Karpas-422 (cell line): ENCODE measurements around the gene STK32C. TPM values are rescaled to one million over a fixed set of nuclear protein-coding genes. Genes with fewer than 3 reads are reported as not detected.
A peak's percentile ranks its signal among the peaks of the same experiment; 100 is the strongest.
"Not testable (repeated sequence)": the region's sequence is repeated elsewhere in the genome, so short reads cannot be mapped to it uniquely, and the experiment has no call there.

ENCODE experiments used
- DNase-seq: peaks from one replicate; pipeline ENCODE4 v3.0.0-alpha.2; 2015
- H2AFZ ChIP-seq: fragments of 200-600 bp; sonication (generic); 2 replicates; pipeline ENCODE4 v1.6.1; 2014; ENCODE audit warnings: antibody characterized with exemption, low read length, mixed read lengths
- H3K27ac ChIP-seq: fragments of 200-600 bp; sonication (generic); 2 replicates; pipeline ENCODE4 v1.5.1; 2014; ENCODE audit warnings: mild to moderate bottlenecking, low read length, moderate library complexity
- H3K27me3 ChIP-seq: fragments of 200-600 bp; sonication (generic); 2 replicates; pipeline ENCODE4 v1.6.1; 2014; ENCODE audit warnings: low read length, mixed read lengths
- H3K36me3 ChIP-seq: fragments of 200-600 bp; sonication (generic); 2 replicates; pipeline ENCODE4 v1.6.1; 2014; ENCODE audit warnings: low read length, mixed read lengths; ENCODE audit not compliant: insufficient read depth
- H3K4me1 ChIP-seq: fragments of 200-600 bp; sonication (generic); 2 replicates; pipeline ENCODE4 v1.6.1; 2014; ENCODE audit warnings: mild to moderate bottlenecking, low read length, mixed read lengths
- H3K4me2 ChIP-seq: fragments of 200-600 bp; sonication (generic); 2 replicates; pipeline ENCODE4 v1.6.1; 2014; ENCODE audit warnings: low read length, low read depth, mild to moderate bottlenecking; ENCODE audit not compliant: poor library complexity, severe bottlenecking
- H3K4me3 ChIP-seq: fragments of 200-600 bp; sonication (generic); 2 replicates; pipeline ENCODE4 v1.5.1; 2014; ENCODE audit warnings: mild to moderate bottlenecking, antibody characterized with exemption, low read length, mixed read lengths
- H3K79me2 ChIP-seq: fragments of 200-600 bp; sonication (generic); 2 replicates; pipeline ENCODE4 v1.6.1; 2014; ENCODE audit warnings: mild to moderate bottlenecking, low read length, mixed read lengths
- H3K9ac ChIP-seq: fragments of 200-600 bp; sonication (generic); 2 replicates; pipeline ENCODE4 v1.6.0; 2014; ENCODE audit warnings: low read length
- H3K9me2 ChIP-seq: fragments of 200-600 bp; sonication (generic), shearing (Covaris generic); replicated peaks from 2 replicates; pipeline ENCODE4 v1.6.0; 2014; ENCODE audit warnings: mild to moderate bottlenecking, low read length, moderate library complexity; ENCODE audit not compliant: insufficient read depth
- H3K9me3 ChIP-seq: fragments of 300-700, 200-600 bp; sonication (generic); 2 replicates; pipeline ENCODE4 v1.6.1; 2014; ENCODE audit warnings: low read length, mixed read lengths
- H4K20me1 ChIP-seq: fragments of 200-600 bp; sonication (generic); 2 replicates; pipeline ENCODE4 v1.6.1; 2014; ENCODE audit warnings: mild to moderate bottlenecking, antibody characterized with exemption, low read length, low read depth; ENCODE audit not compliant: insufficient read depth
- total RNA-seq: library from RNA; depleted of rRNA; stranded (reverse); fragments of >200 nt; shearing (Covaris generic); gene quantifications from 2 replicates; pipeline ENCODE4 v1.2.3, GENCODE V29; 2014; ENCODE audit warnings: low replicate concordance; rRNA removed

Gene STK32C
- total RNA-seq: 8.4 and 20.7 TPM in 2 replicates

DNA sequence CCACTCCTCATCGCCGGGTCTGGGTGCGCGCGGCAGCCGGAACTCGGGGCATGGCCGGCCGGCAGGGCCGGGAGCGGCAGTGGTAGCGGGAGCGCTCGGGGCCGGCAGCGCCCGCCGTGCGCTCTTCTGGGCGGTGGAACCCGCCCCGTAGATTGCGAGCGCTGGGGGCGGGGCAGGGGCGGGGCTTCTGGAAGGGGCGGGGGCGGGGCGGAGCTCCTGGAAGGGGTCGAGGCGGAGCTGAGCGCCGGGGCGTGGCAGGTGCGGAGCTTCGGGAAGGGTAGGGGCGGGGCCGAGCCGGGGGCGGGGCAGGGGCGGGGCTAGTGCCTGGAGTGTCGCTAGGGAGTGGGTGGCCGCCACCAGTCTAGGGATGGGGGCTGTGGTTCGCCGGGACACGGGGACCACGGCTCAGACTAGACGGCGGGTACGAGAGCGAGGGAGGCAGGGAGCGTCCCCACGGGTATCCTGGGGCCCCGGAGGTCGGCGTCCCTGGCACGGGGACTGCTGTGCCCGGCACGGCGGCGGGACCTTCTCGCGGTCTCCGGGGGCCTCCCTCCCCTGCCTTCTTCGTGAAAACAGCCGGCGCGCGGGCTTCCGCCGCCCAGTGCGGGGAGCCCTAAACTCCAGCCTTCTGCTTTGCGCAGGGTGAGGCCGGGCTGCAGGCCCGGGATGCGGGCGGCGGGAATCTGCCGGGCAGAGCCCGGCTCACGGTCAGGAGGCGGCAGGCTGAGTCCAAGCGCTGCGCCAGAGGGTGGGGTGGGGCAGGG is at the start of gene STK32C:
Gene STK32C (minus strand): TSS at position 128 of the 764 bp plus-strand sequence. CDS start 117 bp downstream, at position 11.
- Histone ChIP-seq H3K27me3 (no peaks in the 10 kb centered on the region), H3K9ac (no peak within 1 kb of the TSS), H2AFZ (no peak within 1 kb of the TSS), H3K9me2 (no peaks in the 10 kb centered on the region), H3K79me2 (no peaks in the 10 kb centered on the region), H3K4me2 (no peak within 1 kb of the TSS), H4K20me1 (no peaks in the 10 kb centered on the region), H3K4me3 (no peak within 1 kb of the TSS), H3K36me3 (no peaks in the 10 kb centered on the region), H3K4me1 (no peaks in the 10 kb centered on the region), H3K27ac (no peak within 1 kb of the TSS), H3K9me3 (no peaks in the 10 kb centered on the region)
- DNase-seq: no peak

DNA sequence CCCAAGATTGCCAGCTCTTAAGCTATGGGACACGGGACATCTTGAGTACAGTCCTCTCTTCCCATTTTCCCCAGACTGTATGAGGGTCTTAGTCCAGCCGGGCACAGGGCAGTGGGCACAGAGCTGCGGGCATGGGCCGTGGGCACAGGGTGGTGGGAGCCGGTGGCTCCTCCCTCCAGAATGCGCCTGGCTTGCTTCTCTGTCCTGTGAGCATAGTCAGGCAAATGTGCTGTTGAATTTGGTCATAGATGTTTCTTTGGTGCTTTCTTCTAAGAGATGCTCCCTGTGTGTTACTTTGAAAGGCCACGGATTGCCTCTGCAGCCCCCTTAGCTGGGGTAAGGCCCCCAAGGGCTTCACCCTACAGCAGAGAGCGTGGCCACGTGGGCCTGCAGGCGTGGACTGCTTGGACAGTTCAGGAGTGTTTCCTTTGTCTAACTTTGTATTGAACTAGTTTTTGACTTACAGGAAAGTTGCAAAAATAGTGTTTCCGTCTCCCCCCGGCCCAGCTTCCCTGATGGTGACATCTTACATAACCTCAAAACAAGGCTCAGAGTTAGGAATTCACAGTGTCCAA is 49.0 kb upstream of the STK32C start:
- Histone ChIP-seq H3K9ac (no peak overlapping the region), H3K9me3 (no peaks in the 10 kb centered on the region), H3K4me1 (no peaks in the 10 kb centered on the region), H3K27ac (no peak overlapping the region), H3K27me3 (no peaks in the 10 kb centered on the region), H3K4me3 (no peak overlapping the region), H4K20me1 (no peaks in the 10 kb centered on the region), H2AFZ (no peak overlapping the region), H3K36me3 (no peaks in the 10 kb centered on the region), H3K79me2 (no peaks in the 10 kb centered on the region), H3K4me2 (no peak overlapping the region), H3K9me2 (no peaks in the 10 kb centered on the region)
- DNase-seq: no peak

GRCh38 chr10:132355754-132356153 is 48.0 kb upstream of the STK32C start:
- H3K79me2 ChIP-seq: no peaks in the 10 kb centered on the region
- no peak overlapping the region for H2AFZ ChIP-seq
- no peaks in the 10 kb centered on the region for H3K9me2 ChIP-seq
- H3K27me3 ChIP-seq: no peaks in the 10 kb centered on the region
- no peak for DNase-seq
- H4K20me1 ChIP-seq: no peaks in the 10 kb centered on the region
- H3K4me1 ChIP-seq: no peaks in the 10 kb centered on the region
- H3K27ac ChIP-seq: no peak overlapping the region
- no peaks in the 10 kb centered on the region for H3K9me3 ChIP-seq
- H3K9ac ChIP-seq: no peak overlapping the region
- no peaks in the 10 kb centered on the region for H3K36me3 ChIP-seq
- no peak overlapping the region for H3K4me3 ChIP-seq
- H3K4me2 ChIP-seq: no peak overlapping the region

DNA sequence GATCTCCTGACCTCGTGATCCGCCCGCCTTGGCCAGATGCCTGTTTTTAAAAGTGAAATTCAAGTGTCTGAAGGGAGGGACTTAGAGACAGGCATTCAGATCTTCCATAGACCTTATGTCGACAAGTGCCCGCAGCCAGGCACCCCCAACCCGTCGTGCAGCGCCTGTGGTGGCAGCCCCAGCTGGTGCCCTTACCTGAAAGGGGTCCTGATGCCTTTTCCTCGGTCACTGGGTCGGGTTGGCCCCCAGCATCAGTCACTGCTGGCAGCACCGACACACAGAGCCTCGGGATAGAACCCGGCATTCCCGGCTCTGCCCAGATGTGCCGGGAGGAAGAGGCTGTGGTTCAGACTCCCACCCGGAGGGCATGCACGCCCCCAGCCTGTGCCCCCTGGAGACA is 47.5 kb upstream of the STK32C start:
- Histone ChIP-seq H3K4me1 (no peaks in the 10 kb centered on the region), H3K27ac (no peak overlapping the region), H2AFZ (no peak overlapping the region), H3K9me2 (no peaks in the 10 kb centered on the region), H3K9me3 (no peaks in the 10 kb centered on the region), H3K27me3 (no peaks in the 10 kb centered on the region), H3K4me3 (no peak overlapping the region), H3K36me3 (no peaks in the 10 kb centered on the region), H4K20me1 (no peaks in the 10 kb centered on the region), H3K9ac (no peak overlapping the region), H3K4me2 (no peak overlapping the region), H3K79me2 (no peaks in the 10 kb centered on the region)
- no peak for DNase-seq

GRCh38 chr10:132354356-132355094 is 46.8 kb upstream of the STK32C start:
- Histone ChIP-seq H3K79me2 (no peaks in the 10 kb centered on the region), H4K20me1 (no peaks in the 10 kb centered on the region), H3K4me1 (no peaks in the 10 kb centered on the region), H3K9me3 (no peaks in the 10 kb centered on the region), H3K9me2 (no peaks in the 10 kb centered on the region), H3K27ac (no peak overlapping the region), H3K27me3 (no peaks in the 10 kb centered on the region), H3K4me3 (no peak overlapping the region), H3K36me3 (no peaks in the 10 kb centered on the region), H3K9ac (no peak overlapping the region), H2AFZ (no peak overlapping the region), H3K4me2 (no peak overlapping the region)
- no peak for DNase-seq

- Histone ChIP-seq H3K4me1 (no peaks in the 10 kb centered on the region), H2AFZ (no peak overlapping the region), H3K4me3 (no peak overlapping the region), H3K27me3 (no peaks in the 10 kb centered on the region), H3K27ac (no peak overlapping the region), H3K9ac (no peak overlapping the region), H3K36me3 (no peaks in the 10 kb centered on the region), H4K20me1 (no peaks in the 10 kb centered on the region), H3K4me2 (no peak overlapping the region), H3K9me3 (no peaks in the 10 kb centered on the region), H3K9me2 (no peaks in the 10 kb centered on the region), H3K79me2 (no peaks in the 10 kb centered on the region)
- DNase-seq: no peak
Observed at GRCh38 chr10:132353456-132354355, 46.0 kb upstream of the STK32C start.

- H3K4me1 ChIP-seq, H3K4me2 ChIP-seq, H2AFZ ChIP-seq, H3K9me2 ChIP-seq, H4K20me1 ChIP-seq, H3K27me3 ChIP-seq, H3K27ac ChIP-seq, H3K36me3 ChIP-seq, H3K4me3 ChIP-seq, H3K79me2 ChIP-seq, H3K9me3 ChIP-seq, H3K9ac ChIP-seq: not testable (repeated sequence)
- DNase-seq: peak; percentile 82
Observed at GRCh38 chr10:132352462-132353308, 44.9 kb upstream of the STK32C start.
